BLaER1 treated with 17β-estradiol and CSF1 and Interleukin-3, amounts not matched to agents 10 nM and 100 nM (cell line): Measurements from ENCODE around the gene ZNF638.
"Not testable (repeated sequence)": the region's sequence is repeated elsewhere in the genome, so short reads cannot be mapped to it uniquely, and the experiment has no call there.

ENCODE experiments used
- H3K27ac ChIP-seq, 11 experiments: shearing (Covaris generic); formaldehyde crosslinking; 2 replicates each; pipeline ENCODE4 v1.8.1; 2022
- H3K27me3 ChIP-seq, 11 experiments: shearing (Covaris generic); formaldehyde crosslinking; 2 replicates each; pipeline ENCODE4 v1.8.1; 2022
- H3K36me3 ChIP-seq, 11 experiments: shearing (Covaris generic); formaldehyde crosslinking; 2 replicates each; pipeline ENCODE4 v1.8.1; 2022
- H3K4me1 ChIP-seq, 10 experiments: shearing (Covaris generic); formaldehyde crosslinking; 2 replicates each; pipeline ENCODE4 v1.8.1; 2022
- H3K4me2 ChIP-seq, 11 experiments: shearing (Covaris generic); formaldehyde crosslinking; 2 replicates each; pipeline ENCODE4 v1.8.1; 2022
- H3K4me3 ChIP-seq, 10 experiments: shearing (Covaris generic); formaldehyde crosslinking; 2 replicates each; pipeline ENCODE4 v1.8.1; 2022
- H3K9ac ChIP-seq, 11 experiments: shearing (Covaris generic); formaldehyde crosslinking; 2 replicates each; pipeline ENCODE4 v1.8.1; 2022
- H3K9me3 ChIP-seq, 11 experiments: shearing (Covaris generic); formaldehyde crosslinking; replicated peaks in 1 of 11; 2 replicates each; pipeline ENCODE4 v1.8.1; 2022
- H4K20me1 ChIP-seq, 11 experiments: shearing (Covaris generic); formaldehyde crosslinking; 2 replicates each; pipeline ENCODE4 v1.8.1; 2022
- Cebpa-rat ChIP-seq, 11 experiments: shearing (Covaris generic); IDR thresholded peaks; 2 replicates each; pipeline ENCODE4 v1.8.1; 2022

Gene ZNF638

GRCh38 chr2:71306762-71307161, 24.8 kb upstream of the ZNF638 start:
- no peak overlapping the region for H3K9ac ChIP-seq
- TF ChIP-seq Cebpa-rat (IDR thresholded peaks at IDR 0.05): no peak
- H4K20me1 ChIP-seq: no peaks in the 10 kb centered on the region
- H3K27ac ChIP-seq: no peak overlapping the region
- no peaks in the 10 kb centered on the region for H3K27me3 ChIP-seq
- H3K4me2 ChIP-seq: no peak overlapping the region
- no peaks in the 10 kb centered on the region for H3K36me3 ChIP-seq
- no peaks in the 10 kb centered on the region for H3K4me1 ChIP-seq
- H3K9me3 ChIP-seq: no peaks in the 10 kb centered on the region
- H3K4me3 ChIP-seq: no peak overlapping the region

- Histone ChIP-seq H3K9ac (no peak overlapping the region), H4K20me1 (no peaks in the 10 kb centered on the region), H3K4me1 (no peaks in the 10 kb centered on the region), H3K4me2 (no peak overlapping the region), H3K27ac (no peak overlapping the region), H3K36me3 (no peaks in the 10 kb centered on the region; a peak in 1 of 22 replicates), H3K4me3 (no peak overlapping the region), H3K9me3 (peaks cover 14 to 24% (median 21%) of the 10 kb centered on the region in 11 experiments), H3K27me3 (no peaks in the 10 kb centered on the region)
- no peak for TF ChIP-seq Cebpa-rat (IDR thresholded peaks at IDR 0.05)
Observed at GRCh38 chr2:71313016-71313766, 18.4 kb upstream of the ZNF638 start.

- Histone ChIP-seq H3K9me3 (peaks cover 49 to 62% (median 58%) of the 10 kb centered on the region in 11 experiments), H3K36me3 (no peaks in the 10 kb centered on the region; a peak in 1 of 22 replicates), H3K4me3 (no peak overlapping the region), H4K20me1 (no peaks in the 10 kb centered on the region), H3K4me2 (no peak overlapping the region), H3K9ac (no peak overlapping the region), H3K27ac (no peak overlapping the region), H3K27me3 (no peaks in the 10 kb centered on the region), H3K4me1 (no peaks in the 10 kb centered on the region)
- no peak for TF ChIP-seq Cebpa-rat (IDR thresholded peaks at IDR 0.05)
Observed at GRCh38 chr2:71317060-71317459, 14.5 kb upstream of the ZNF638 start.

- H3K4me1 ChIP-seq, H4K20me1 ChIP-seq, H3K36me3 ChIP-seq, H3K27me3 ChIP-seq, H3K9ac ChIP-seq, H3K27ac ChIP-seq, H3K4me2 ChIP-seq, H3K4me3 ChIP-seq: not testable (repeated sequence)
- peaks cover 58 to 70% (median 67%) of the 10 kb centered on the region in 11 experiments for H3K9me3 ChIP-seq
Observed at GRCh38 chr2:71317900-71318299, 13.7 kb upstream of the ZNF638 start.

- Histone ChIP-seq H3K4me1 (no peaks in the 10 kb centered on the region), H3K27ac (no peak overlapping the region), H3K36me3 (no peaks in the 10 kb centered on the region), H3K4me3 (no peak overlapping the region), H4K20me1 (no peaks in the 10 kb centered on the region), H3K9me3 (peaks cover 48 to 62% (median 53%) of the 10 kb centered on the region in 11 experiments), H3K9ac (no peak overlapping the region), H3K4me2 (no peak overlapping the region), H3K27me3 (no peaks in the 10 kb centered on the region)
- no peak for TF ChIP-seq Cebpa-rat (IDR thresholded peaks at IDR 0.05)
Observed at GRCh38 chr2:71323386-71323785, 8.2 kb upstream of the ZNF638 start.

GRCh38 chr2:71326968-71327367, 4.6 kb upstream of the ZNF638 start:
- Histone ChIP-seq H4K20me1 (peaks cover 0 to 1% (median 0%) of the 10 kb centered on the region in 11 experiments; a peak in 4 of 22 replicates), H3K36me3 (no peaks in the 10 kb centered on the region), H3K9ac (no peak overlapping the region), H3K27me3 (no peaks in the 10 kb centered on the region), H3K4me1 (peaks cover 0 to 4% (median 0%) of the 10 kb centered on the region in 10 experiments; a peak in 3 of 20 replicates), H3K4me3 (no peak overlapping the region), H3K9me3 (peaks cover 16 to 26% (median 19%) of the 10 kb centered on the region in 11 experiments; a peak in 21 of 22 replicates), H3K4me2 (no peak overlapping the region), H3K27ac (no peak overlapping the region)
- no peak for TF ChIP-seq Cebpa-rat (IDR thresholded peaks at IDR 0.05)

GRCh38 chr2:71327916-71328315, 3.7 kb upstream of the ZNF638 start:
- no peak overlapping the region for H3K27ac ChIP-seq
- TF ChIP-seq Cebpa-rat (IDR thresholded peaks at IDR 0.05): no peak
- no peaks in the 10 kb centered on the region for H3K36me3 ChIP-seq
- peaks cover 0 to 11% (median 8%) of the 10 kb centered on the region in 11 experiments; a peak in 10 of 22 replicates for H4K20me1 ChIP-seq
- no peak overlapping the region for H3K9ac ChIP-seq
- H3K4me3 ChIP-seq: no peak overlapping the region
- no peak overlapping the region for H3K4me2 ChIP-seq
- no peaks in the 10 kb centered on the region for H3K27me3 ChIP-seq
- H3K9me3 ChIP-seq: peaks cover 7 to 17% (median 9%) of the 10 kb centered on the region in 11 experiments; a peak in 15 of 22 replicates
- peaks cover 0 to 5% (median 2%) of the 10 kb centered on the region in 10 experiments; a peak in 8 of 20 replicates for H3K4me1 ChIP-seq

- Histone ChIP-seq H3K4me2 (no peak overlapping the region), H3K4me3 (no peak overlapping the region), H3K9ac (no peak overlapping the region), H3K27ac (no peak overlapping the region), H3K36me3 (peaks cover 4 to 18% (median 12%) of the 10 kb centered on the region in 11 experiments; a peak in 19 of 22 replicates), H3K27me3 (no peaks in the 10 kb centered on the region), H3K9me3 (peaks cover 0 to 6% (median 0%) of the 10 kb centered on the region in 11 experiments; a peak in 5 of 22 replicates), H3K4me1 (peaks cover 15 to 27% (median 21%) of the 10 kb centered on the region in 10 experiments), H4K20me1 (peaks cover 13 to 33% (median 30%) of the 10 kb centered on the region in 11 experiments; a peak in 20 of 22 replicates)
- no peak for TF ChIP-seq Cebpa-rat (IDR thresholded peaks at IDR 0.05)
Observed at GRCh38 chr2:71330155-71330554, 1.4 kb upstream of the ZNF638 start.

- Histone ChIP-seq H3K36me3 (peaks cover 11 to 24% (median 18%) of the 10 kb centered on the region in 11 experiments; a peak in 19 of 22 replicates), H3K27ac (peak overlapping the region in 1 of 11 experiments; percentile 93; a peak in 3 of 22 replicates), H3K9me3 (peaks cover 0 to 6% (median 0%) of the 10 kb centered on the region in 11 experiments; a peak in 5 of 22 replicates), H3K4me1 (peaks cover 16 to 30% (median 22%) of the 10 kb centered on the region in 10 experiments), H3K27me3 (no peaks in the 10 kb centered on the region), H3K4me3 (peak overlapping the region; percentile 84 to 99 (median 94); a peak in 10 of 20 replicates), H4K20me1 (peaks cover 15 to 39% (median 36%) of the 10 kb centered on the region in 11 experiments; a peak in 20 of 22 replicates), H3K4me2 (peak overlapping the region in 8 of 11 experiments; percentile 8 to 72 (median 40); a peak in 13 of 22 replicates), H3K9ac (peak overlapping the region in 6 of 11 experiments; percentile 94 to 98 (median 96); a peak in 6 of 22 replicates)
- TF ChIP-seq Cebpa-rat (IDR thresholded peaks at IDR 0.05): 0 out of 22 replicates have a peak, but pooled peaks of 1 of the 11 experiments have one; percentile 24
Observed at GRCh38 chr2:71330585-71331330, 824 bp upstream of the ZNF638 start.

- H3K9me3 ChIP-seq, H3K27me3 ChIP-seq: not testable (repeated sequence)
- Histone ChIP-seq H3K4me3 (peak overlapping the region; percentile 84 to 99 (median 94); a peak in 15 of 20 replicates), H3K9ac (peak overlapping the region in 9 of 11 experiments; percentile 94 to 98 (median 96); a peak in 15 of 22 replicates), H4K20me1 (peaks cover 20 to 44% (median 41%) of the 10 kb centered on the region in 11 experiments; a peak in 20 of 22 replicates), H3K36me3 (peaks cover 11 to 29% (median 22%) of the 10 kb centered on the region in 11 experiments; a peak in 19 of 22 replicates), H3K27ac (peak overlapping the region in 5 of 11 experiments; percentile 93 to 98 (median 95); a peak in 9 of 22 replicates), H3K4me1 (peaks cover 16 to 35% (median 25%) of the 10 kb centered on the region in 10 experiments), H3K4me2 (peak overlapping the region in 8 of 11 experiments; percentile 8 to 72 (median 40); a peak in 13 of 22 replicates)
Observed at GRCh38 chr2:71331331-71331580, 326 bp upstream of the ZNF638 start.
